Measurements from ENCODE around the gene ESYT3. TPM values are rescaled to one million over a fixed set of nuclear protein-coding genes. Genes with fewer than 3 reads are reported as not detected.
"Not testable (repeated sequence)": the region's sequence is repeated elsewhere in the genome, so short reads cannot be mapped to it uniquely, and the experiment has no call there.

ESYT3 gene
- total RNA-seq, 1 experiment from 2014 or later: 0.15 TPM

- no peak overlapping the region for H3K27ac ChIP-seq (ENCODE audit: low read depth, low read length, poor library complexity, severe bottlenecking)
- no peak for TF ChIP-seq CTCF (conservative IDR thresholded peaks at IDR 0.05; ENCODE audit: low read depth, low read length)
- TF ChIP-seq EZH2 (IDR thresholded peaks at IDR 0.05; ENCODE audit: borderline replicate concordance, low read depth, low read length, poor library complexity, severe bottlenecking): no peak
- DNase-seq (ENCODE audit: low spot score): no peak
- ChIA-PET CTCF (no interaction called here), POLR2A (ENCODE audit: low non-redundant PET) (no interaction called here)
- no peaks in the 10 kb centered on the region for H3K36me3 ChIP-seq (ENCODE audit: insufficient read depth, low read length, poor library complexity, severe bottlenecking)
- H3K9me3 ChIP-seq (ENCODE audit: low read depth, low read length, poor library complexity, severe bottlenecking): no peaks in the 10 kb centered on the region
- H3K4me3 ChIP-seq (ENCODE audit: low read depth, low read length, poor library complexity, severe bottlenecking): no peak overlapping the region
- no TSS peak for BruUV-seq (replicated peaks)
- H3K4me1 ChIP-seq (ENCODE audit: insufficient read depth, low read length, poor library complexity, severe bottlenecking): no peaks in the 10 kb centered on the region
- H3K27me3 ChIP-seq (replicated peaks; ENCODE audit: insufficient read depth, low read depth, low read length, poor library complexity): no peaks in the 10 kb centered on the region
- intact Hi-C loops (cut with micrococcal nuclease; ENCODE audit: unreplicated experiment): loop anchor here (5.0 to 10.0 kb wide), 2 partner anchors 115 to 228 kb away; partner anchors contain the start of gene CEP70
These were observed 42.7 kb downstream of the ESYT3 start for GRCh38 chr3:138477120-138477519.

GRCh38 chr3:138477801-138478200, 43.4 kb downstream of the ESYT3 start:
- POLR2A ChIA-PET (ENCODE audit: low non-redundant PET): no interaction called here
- BruUV-seq (replicated peaks): no TSS peak
- Histone ChIP-seq H3K4me1 (ENCODE audit: insufficient read depth, low read length, poor library complexity, severe bottlenecking) (no peaks in the 10 kb centered on the region), H3K36me3 (ENCODE audit: insufficient read depth, low read length, poor library complexity, severe bottlenecking) (no peaks in the 10 kb centered on the region), H3K4me3 (ENCODE audit: low read depth, low read length, poor library complexity, severe bottlenecking) (no peak overlapping the region), H3K27ac (ENCODE audit: low read depth, low read length, poor library complexity, severe bottlenecking) (no peak overlapping the region), H3K9me3 (ENCODE audit: low read depth, low read length, poor library complexity, severe bottlenecking) (no peaks in the 10 kb centered on the region), H3K27me3 (replicated peaks; ENCODE audit: insufficient read depth, low read depth, low read length, poor library complexity) (no peaks in the 10 kb centered on the region)
- no peak for DNase-seq (ENCODE audit: low spot score)
- TF ChIP-seq EZH2 (IDR thresholded peaks at IDR 0.05; ENCODE audit: borderline replicate concordance, low read depth, low read length, poor library complexity, severe bottlenecking): no peak
- CTCF ChIA-PET: interaction anchor here (2.1 kb wide), 1 partner anchor 438 kb away, joined by 45 read pairs; no protein-coding TSS in a partner anchor
- intact Hi-C loops (cut with micrococcal nuclease; ENCODE audit: unreplicated experiment): loop anchor here (5.0 to 10.0 kb wide), 2 partner anchors 114 to 227 kb away; partner anchors contain the start of gene CEP70

- intact Hi-C loops (cut with micrococcal nuclease; ENCODE audit: unreplicated experiment): loop anchor here (1.0 to 10.0 kb wide), 3 partner anchors 113 to 437 kb away; partner anchors contain the start of gene CEP70
- peak; percentile 71 for DNase-seq (ENCODE audit: low spot score)
- ChIA-PET CTCF (interaction anchor here (0.6 to 2.1 kb wide), 9 partner anchors 10 to 444 kb away, joined by 3 to 45 read pairs (median 4); no protein-coding TSS in a partner anchor), POLR2A (ENCODE audit: low non-redundant PET) (no interaction called here)
- no peaks in the 10 kb centered on the region for H3K4me1 ChIP-seq (ENCODE audit: insufficient read depth, low read length, poor library complexity, severe bottlenecking)
- no peaks in the 10 kb centered on the region for H3K36me3 ChIP-seq (ENCODE audit: insufficient read depth, low read length, poor library complexity, severe bottlenecking)
- no TSS peak for BruUV-seq (replicated peaks)
- H3K4me3 ChIP-seq (ENCODE audit: low read depth, low read length, poor library complexity, severe bottlenecking): no peak overlapping the region
- H3K27me3 ChIP-seq (replicated peaks; ENCODE audit: insufficient read depth, low read depth, low read length, poor library complexity): no peaks in the 10 kb centered on the region
- H3K9me3 ChIP-seq (ENCODE audit: low read depth, low read length, poor library complexity, severe bottlenecking): no peaks in the 10 kb centered on the region
- TF ChIP-seq EZH2 (IDR thresholded peaks at IDR 0.05; ENCODE audit: borderline replicate concordance, low read depth, low read length, poor library complexity, severe bottlenecking): no peak
- TF ChIP-seq CTCF (conservative IDR thresholded peaks at IDR 0.05; ENCODE audit: low read depth, low read length): peak; percentile 92
- H3K27ac ChIP-seq (ENCODE audit: low read depth, low read length, poor library complexity, severe bottlenecking): no peak overlapping the region
These were observed 45.0 kb downstream of the ESYT3 start for GRCh38 chr3:138479438-138479863.

- H3K36me3 ChIP-seq (ENCODE audit: insufficient read depth, low read length, poor library complexity, severe bottlenecking); POLR2A ChIA-PET (ENCODE audit: low non-redundant PET); H3K4me3 ChIP-seq (ENCODE audit: low read depth, low read length, poor library complexity, severe bottlenecking); CTCF ChIA-PET; BruUV-seq (replicated peaks); H3K4me1 ChIP-seq (ENCODE audit: insufficient read depth, low read length, poor library complexity, severe bottlenecking); H3K27me3 ChIP-seq (replicated peaks; ENCODE audit: insufficient read depth, low read depth, low read length, poor library complexity); H3K27ac ChIP-seq (ENCODE audit: low read depth, low read length, poor library complexity, severe bottlenecking); H3K9me3 ChIP-seq (ENCODE audit: low read depth, low read length, poor library complexity, severe bottlenecking); DNase-seq (ENCODE audit: low spot score); intact Hi-C loops (cut with micrococcal nuclease; ENCODE audit: unreplicated experiment): not testable (repeated sequence)
These were observed 50.3 kb downstream of the ESYT3 start for GRCh38 chr3:138484672-138485071.

GRCh38 chr3:138486580-138486979, 52.2 kb downstream of the ESYT3 start:
- H3K27ac ChIP-seq (ENCODE audit: low read depth, low read length, poor library complexity, severe bottlenecking); POLR2A ChIA-PET (ENCODE audit: low non-redundant PET); H3K4me3 ChIP-seq (ENCODE audit: low read depth, low read length, poor library complexity, severe bottlenecking); CTCF ChIA-PET; H3K9me3 ChIP-seq (ENCODE audit: low read depth, low read length, poor library complexity, severe bottlenecking); DNase-seq (ENCODE audit: low spot score); H3K4me1 ChIP-seq (ENCODE audit: insufficient read depth, low read length, poor library complexity, severe bottlenecking); H3K36me3 ChIP-seq (ENCODE audit: insufficient read depth, low read length, poor library complexity, severe bottlenecking); H3K27me3 ChIP-seq (replicated peaks; ENCODE audit: insufficient read depth, low read depth, low read length, poor library complexity); BruUV-seq (replicated peaks); intact Hi-C loops (cut with micrococcal nuclease; ENCODE audit: unreplicated experiment): not testable (repeated sequence)

Data from A673 (cell line).